HG03025 (cell line): ENCODE data around the gene NIPAL4.

ENCODE experiments used
- ATAC-seq: cut with Tn5 transposase; IDR thresholded peaks from one replicate; pipeline ENCODE4 v1.9.1; 2021; ENCODE audit warnings: mild to moderate bottlenecking, moderate library complexity; ENCODE audit not compliant: unreplicated experiment, low FRiP score

NIPAL4 gene

DNA sequence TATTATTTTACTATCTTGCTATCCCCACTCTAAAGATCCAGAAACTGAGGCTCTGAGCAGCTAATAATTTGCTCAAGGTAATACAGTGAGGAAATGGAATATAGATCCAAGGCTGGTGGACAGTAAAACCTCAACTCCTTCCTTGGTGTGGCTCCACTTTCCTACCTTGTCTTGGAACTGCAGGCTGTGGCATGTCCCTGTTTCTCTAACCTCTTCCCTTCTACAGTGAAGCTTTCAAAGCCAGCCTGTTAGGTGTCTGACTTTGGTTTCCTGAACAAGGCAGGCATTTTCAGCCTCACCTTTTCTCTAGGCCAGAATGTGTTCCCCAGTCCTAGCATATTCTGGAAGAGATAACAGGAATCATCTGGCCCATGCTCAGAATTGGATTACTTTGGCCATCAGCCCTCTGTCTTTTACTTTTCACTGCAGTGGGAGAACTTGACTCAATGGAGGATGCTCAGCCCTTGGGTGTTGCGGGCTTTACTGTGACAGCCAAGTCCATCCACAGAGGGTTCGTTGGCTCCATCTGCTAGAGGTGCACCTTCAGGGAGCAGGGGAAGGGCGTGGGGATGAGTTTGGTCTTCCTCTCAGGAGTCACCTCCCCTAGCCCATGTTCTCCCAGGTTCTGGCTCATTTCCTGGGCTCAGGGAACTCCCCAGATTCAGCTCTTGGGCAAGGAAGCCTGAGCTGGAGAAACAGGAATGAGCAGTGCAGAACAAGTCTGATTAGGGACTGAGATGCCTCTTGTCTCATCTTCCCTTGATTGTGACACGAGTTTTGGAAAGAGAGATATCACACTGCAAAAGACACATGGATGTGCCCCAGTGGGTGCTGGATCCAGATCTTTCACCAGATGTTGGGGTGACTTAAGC, 1.1 kb downstream of the NIPAL4 start:
- no peak for ATAC-seq

DNA sequence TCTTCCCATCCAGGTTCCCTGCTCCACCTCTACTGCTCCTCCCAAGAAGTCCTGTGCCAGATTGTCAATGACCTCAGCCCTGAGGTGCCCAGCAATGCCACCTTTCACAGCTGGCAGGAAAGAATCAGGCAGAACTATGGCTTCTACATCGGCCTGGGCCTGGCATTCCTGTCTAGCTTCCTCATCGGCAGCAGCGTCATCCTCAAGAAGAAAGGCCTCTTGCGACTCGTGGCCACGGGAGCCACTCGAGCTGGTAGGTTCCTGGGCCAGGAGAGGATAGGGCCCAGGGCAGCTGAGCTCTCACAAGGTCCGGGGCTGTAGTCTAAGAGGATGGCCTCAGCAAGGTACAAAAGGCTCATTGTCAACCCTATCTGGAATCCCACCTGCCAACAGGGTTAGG, 3.1 kb downstream of the NIPAL4 start:
- ATAC-seq, result no peak

DNA sequence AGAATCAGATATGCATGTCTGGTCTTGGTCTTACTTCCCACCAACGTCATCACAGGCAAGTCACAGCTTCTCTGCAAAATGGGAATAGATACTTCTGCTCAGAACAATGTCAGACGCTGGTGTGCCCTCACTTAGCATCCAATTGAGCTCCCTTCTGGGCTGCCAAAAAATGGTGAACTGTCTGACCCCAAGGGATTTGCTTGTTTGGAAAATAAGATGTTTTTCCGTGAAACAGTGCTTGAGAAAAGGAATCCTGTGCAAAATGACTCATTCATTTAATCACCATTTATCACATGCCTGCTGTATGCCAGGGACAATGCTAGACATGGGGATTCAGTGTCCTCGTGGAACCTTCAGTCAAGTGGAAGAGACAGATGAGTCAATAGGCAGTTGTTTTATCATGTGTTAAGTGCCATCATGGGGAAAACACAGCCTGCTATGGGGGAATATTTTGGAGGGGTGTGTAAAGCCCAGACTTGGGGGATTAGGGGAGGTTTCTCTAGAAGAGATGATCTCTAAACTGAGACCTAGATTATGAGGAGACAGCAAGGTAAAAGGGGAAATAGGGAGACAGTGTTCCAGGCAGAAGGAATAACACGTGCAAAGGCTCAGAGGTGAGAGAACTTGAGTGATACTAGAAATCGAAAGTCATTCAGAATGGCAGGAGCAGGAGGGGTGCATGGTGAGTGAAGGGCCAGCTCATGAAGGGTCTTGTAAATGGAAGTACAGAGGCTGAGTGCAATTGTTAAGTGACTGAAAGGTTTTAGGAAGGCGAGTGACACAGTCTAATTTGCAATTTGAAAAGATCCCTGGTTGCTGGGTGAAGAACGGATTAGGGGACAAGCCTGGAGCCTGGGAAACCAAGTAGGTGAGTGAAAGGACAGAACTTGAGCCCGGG, 3.9 kb downstream of the NIPAL4 start:
- ATAC-seq, result peak; percentile 21

DNA sequence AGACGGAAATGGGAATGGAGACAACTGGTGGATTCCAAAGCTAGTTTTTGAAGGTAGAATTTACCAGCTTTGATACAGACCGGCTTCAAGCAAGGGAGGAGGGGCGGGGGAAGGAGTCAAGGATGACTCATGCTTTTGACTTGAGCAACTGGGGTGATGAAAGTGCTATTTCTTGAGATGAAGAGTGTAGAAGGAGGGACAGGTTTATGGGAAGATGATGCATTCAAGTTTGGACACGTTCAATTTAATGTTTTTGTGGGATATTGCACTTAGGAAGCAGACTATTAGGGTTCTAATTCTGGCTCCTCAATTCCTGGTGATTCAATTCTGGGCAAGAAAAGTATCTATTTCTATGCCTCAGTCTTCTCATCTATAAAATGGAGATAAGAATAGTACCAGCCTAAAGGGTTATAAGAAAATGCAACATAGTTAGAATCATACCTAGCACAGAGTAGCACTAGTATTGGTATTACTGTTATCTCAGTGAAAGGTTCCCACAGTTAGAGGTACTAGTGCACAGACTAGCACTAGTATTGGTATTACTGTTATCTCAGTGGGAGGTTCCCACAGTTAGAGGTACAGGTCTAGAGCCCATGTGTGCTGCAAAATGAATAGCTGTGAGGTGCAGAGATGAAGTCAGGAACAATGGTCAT, 4.6 kb downstream of the NIPAL4 start:
- ATAC-seq, result peak; percentile 80

DNA sequence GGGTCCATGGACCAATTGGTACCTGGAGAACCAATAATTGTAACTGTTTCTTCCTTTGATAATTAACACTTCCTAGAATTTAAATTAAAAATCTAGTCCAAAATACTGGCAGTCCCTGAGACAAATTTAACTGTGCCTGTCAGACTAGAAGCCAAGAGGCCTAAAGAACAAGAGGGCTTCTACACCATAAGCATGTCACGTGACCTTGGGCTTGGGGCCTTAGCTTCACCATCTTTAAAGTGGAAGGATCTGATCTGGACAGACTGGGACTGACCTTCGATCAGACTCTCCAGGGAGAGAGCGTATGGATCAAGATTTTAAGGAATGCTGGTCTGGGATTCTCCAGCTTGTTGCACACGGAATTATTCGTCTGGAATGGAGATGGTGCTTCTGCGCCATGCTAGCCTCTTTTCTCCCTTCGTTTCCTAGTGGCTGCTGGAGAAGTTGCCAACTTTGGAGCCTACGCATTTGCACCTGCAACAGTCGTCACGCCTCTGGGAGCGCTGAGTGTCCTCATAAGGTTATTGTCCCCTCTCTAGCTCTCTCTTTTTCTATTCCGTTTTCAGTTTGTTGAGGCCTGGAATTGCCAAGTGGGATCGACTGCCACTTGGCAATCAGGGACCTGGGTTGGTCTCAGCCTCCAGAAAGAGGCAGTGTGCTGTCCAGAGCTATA, 8.4 kb downstream of the NIPAL4 start:
- no peak for ATAC-seq

DNA sequence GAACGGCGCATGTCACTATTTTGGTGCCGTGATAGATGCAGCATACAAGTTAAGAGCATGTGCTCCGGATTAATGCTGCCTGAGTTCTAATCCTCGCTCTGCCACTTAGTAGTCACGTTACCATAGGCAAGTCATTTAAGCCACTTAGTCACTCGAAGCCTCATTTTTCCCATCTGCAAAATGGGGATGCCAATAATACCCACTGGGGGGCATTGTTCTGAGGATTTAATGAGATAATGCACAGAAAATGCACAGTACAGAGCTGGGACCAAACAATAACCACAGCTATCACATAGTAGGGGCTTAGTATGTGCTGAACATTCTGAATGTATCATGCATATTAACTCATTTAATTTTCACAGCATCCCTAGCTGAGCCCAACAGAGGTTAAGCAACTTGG, 9.1 kb downstream of the NIPAL4 start:
- ATAC-seq, result no peak

DNA sequence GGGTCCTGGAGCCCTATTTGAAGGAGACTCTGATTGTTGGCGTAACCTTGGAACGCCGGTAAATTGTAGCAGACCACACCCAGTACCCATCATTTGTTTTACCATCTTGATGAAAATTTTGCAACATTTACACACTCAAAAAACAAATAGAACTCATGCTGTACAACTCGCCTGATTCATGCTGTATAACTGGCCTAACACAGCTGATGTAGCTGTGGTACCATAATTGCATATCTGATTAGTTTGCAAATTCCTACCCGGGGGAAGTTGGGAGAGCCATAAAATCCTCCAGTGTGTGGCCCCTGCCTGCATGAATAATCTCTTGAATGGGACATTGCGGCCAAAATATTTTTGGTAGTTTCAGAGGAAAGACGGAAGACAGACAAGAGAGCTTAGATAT, 9.7 kb downstream of the NIPAL4 start:
- no peak for ATAC-seq

DNA sequence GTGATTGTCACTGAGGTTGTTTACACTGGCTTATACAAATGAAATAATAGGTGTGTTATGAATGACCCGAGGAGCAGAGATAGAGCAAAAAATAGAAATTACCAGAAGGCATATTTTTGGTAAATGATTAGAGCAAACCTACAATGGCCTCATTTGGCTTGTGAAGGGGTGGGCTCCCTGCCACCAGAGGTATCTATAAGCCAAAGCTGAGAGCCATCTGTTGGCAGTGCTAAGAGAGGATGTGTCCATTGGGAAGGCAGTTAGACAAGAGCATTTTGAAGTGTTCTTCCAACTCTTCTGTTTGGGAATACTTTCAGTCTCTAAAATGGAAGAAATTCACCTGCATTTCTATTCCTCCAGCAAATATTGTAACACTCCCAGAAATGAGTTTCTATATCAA, 10.6 kb downstream of the NIPAL4 start:
- no peak for ATAC-seq

DNA sequence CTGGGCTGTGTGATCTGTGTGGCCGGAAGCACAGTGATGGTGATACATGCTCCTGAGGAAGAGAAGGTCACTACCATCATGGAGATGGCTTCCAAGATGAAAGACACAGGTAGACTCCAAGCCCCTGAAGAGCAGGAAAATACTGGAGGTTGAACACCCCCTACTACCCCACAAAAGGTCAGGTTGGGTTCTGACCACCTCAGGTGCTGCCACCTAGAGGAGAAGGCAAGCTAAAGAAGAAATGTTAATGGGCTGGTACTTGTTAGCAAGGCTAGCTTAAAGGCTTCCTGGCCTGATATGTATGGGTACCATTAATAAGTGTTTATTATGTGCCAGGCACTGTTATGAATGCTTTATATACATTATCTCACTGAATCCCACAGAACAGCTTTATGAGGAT, 11.7 kb downstream of the NIPAL4 start:
- no peak for ATAC-seq

DNA sequence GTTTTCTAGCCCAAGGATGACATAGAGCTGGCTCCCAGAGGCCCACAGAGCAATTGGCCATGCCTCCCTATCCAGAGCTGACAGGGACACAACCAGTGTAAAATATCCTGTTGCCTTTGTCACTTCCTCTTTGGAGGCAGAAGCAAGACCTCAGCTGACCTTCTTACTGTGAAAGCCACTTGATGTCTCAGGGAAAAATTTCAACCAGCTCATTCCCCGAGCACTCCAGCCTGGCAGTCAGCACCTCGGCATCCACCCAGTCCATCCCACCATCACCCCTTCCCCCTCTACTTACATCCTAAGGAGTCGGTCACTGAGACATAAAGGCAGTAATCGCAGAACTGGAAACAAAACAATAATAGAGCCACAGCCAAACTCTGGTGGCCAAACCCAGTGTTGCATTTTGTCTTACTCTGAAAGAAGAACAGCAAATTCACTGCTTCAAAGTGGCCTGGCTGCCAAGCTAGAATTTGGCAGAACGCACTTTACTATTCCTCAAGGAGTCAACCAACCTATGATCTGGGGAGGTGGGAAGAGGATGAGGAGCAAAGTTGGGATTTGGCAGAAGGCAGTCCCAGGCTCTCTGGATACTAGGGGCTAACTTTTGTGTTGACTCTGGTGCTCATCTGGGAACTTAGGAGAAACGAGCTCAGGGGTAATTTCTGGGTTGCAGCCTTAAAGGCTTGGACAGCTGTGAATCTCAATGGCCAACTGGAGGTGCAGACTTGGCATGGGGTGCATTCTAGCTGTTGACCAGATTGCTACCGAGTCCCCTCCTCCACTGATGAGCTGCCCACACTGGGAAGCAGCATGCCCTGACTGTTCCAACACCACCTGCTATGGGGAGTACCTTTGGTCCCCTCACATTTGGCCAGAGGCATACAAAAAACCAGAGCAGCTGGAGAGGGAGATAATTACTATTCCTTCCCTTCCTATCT, 13.6 kb downstream of the NIPAL4 start:
- no peak for ATAC-seq

DNA sequence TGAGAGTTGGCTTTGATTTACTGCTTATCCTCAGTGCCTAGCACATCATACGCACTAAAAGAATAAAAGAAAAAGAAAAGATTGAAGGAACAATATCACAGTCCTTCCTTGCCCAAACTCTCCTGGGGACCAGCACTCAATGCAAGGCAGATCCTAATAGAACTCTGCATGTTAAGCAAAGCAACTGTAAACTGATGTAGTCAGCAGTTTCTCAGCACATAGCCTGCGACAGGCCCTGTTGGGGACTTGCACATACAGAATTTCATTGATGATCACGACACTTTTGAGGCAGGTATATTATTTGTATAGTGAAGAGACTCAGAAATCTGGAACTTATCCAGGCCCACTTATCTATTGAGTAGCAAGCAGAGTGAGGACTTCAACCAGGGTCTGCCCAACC, 15.4 kb downstream of the NIPAL4 start:
- no peak for ATAC-seq

DNA sequence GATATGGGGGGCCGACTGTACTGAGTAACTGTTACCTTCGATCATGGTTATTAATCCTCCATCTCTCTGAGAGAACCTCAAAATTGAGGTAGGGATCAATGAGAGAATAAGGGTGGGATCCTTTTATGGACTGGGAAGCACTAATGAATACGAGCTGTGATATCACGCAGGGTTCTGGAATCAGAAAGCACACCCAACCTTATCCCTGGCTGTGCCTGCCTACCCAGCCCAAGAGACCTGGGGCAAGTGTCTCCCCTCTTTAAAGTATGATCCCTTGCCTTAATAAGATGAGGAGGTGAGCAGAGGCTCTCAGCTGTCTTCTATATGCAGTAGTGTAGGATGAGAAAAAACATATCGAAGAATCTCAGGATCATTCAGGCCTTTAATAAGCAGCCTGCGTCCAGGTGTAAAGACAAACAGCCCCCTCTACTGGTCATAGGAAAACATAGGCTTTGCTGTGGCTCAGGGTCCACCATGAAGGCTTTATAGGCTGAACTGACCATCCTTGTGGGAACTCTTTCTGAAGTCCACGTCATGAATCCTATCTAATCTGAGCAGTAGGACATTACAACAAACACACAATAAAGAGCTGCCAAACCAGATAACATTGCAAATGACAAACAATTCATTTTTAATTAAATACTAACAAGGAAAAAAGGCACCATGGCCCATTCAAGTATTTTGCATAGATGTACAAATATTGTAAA, 16.8 kb downstream of the NIPAL4 start:
- ATAC-seq, result no peak

DNA sequence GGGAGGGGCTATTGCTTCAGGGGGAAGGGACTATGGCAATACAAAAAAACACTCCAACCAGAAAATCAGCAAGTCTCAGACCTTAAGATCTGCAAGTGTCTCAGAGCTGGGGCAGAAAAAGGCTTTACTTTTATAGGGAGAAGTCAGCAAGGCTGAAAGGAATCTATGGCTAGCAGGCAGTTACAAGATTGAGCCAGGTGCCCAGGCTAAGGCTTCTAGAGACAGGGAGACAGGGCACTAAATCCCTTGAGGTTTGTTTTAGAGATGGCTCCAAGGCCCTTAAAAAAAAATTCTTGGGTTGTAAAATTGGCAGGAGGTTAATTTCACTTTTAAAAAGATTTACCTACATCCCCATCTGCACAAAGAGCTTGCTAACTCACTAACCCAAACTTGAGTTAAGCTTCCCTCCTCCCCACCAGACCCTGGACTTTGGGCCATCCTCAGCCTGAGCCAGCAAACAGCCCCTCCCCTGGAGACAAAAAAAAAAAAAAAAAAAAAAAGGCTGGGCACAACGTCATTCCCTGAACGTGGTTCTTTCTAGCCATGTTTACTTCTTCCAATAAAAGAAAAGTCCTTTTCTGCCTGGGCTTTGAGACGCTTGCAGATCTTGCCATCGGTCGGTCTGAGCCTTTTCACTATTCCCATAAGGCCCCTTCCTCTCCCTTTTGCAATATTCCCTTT, 17.9 kb downstream of the NIPAL4 start:
- no peak for ATAC-seq

DNA sequence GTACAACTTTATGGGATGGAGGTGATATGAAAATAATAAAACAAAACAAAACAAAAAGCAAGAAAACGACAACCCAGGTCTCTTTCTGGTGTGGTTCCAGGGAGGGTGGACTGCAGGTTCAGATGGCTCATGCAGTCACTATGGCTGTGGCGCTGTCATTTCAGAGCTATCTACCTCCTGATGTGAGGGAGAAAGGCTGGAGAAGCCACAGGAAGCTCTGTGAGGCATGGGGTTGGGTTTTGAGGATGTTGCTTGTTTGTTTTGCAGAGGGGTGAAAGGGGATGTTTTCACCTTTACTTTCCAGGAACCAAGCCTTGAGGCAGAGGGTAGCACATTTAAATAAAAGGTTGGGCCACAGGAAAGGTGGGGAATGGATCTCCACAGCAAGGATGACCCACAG, 18.7 kb downstream of the NIPAL4 start:
- no peak for ATAC-seq

DNA sequence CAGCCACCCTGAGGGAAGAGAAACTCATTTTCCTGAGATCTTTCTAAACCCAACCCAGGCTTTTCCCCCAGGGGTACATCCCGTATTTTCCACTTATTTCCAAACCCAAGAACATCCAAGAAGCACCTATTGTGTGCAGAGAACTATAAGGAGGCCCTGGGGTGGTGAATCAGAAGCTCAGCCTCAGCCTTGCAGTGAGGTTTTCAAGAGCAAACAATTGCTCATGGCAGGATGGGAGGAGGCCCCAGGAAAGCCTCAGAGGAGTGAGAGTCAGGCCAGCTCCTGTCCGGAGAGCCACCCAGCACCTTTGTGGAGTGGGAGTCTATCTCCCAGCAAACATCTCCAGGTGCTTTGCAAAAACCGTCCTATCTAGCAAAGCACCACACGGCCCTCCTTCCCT, 19.2 kb downstream of the NIPAL4 start:
- no peak for ATAC-seq

DNA sequence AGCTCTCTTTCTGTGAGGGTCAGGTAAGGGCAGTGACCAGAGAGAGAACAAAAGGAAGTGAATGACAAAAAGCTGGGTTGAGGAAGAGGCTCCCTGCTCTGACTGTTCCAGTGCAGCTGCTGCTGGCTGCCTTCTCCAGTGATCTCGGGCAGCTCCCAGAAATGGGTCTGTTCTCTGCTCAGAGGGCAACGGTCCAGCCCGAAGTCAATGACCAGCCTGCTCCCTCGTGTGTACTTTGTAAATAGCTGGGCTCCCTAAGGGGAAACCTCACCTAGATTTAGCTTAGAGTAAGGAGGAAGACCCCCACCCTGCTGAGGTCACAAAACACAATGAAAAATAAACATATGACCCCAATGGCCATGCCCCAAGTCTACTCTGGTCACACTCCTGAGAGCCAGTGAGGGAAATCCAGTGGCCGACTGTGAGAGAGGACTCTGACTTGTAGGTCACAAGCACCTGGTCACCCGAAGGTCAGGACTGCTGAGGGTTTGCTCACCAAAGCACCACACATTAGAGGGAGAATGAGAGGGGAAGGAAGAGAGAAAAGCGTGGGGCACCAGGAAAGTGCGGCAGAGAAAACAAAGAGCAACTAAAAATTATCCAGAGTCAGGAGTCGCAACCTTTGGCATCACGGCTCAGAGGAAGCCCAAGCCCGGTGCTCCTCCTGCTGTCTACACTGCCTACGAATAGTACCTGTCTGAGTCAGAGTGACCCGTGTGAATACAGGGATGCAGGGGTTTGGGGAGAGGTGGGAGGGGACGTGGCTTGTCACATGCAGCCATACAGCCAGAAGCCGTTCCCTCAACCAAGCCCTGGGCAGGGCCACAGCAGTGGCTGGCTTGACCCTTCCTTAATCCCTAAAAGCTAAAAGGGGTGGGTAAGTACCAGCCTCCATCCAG, 19.8 kb downstream of the NIPAL4 start:
- ATAC-seq, result no peak

DNA sequence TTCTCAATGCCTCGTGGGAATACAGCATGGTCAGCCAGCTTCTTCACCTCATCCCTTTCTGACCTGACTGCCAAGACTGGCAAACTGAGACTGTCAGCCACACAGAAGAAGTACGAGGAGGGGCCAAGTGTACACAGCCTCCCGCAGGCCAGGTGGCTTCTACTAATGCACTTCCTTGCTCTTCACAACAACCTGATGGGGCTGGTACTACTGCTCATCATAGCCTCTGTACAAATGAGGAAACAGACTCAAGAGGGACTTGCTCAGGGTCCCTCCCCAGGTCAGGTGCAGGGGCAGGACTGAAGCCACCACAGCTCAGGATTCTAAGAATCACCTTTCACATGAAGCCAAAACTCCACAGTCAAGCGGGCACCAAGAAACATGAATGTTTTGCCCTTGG, 21.3 kb downstream of the NIPAL4 start:
- ATAC-seq, result no peak
